Muscle of leg (tissue), 11 donors: Measurements from ENCODE around the gene ZNF580. TPM values are rescaled to one million over a fixed set of nuclear protein-coding genes. Genes with fewer than 3 reads are reported as not detected.

Experiments used
- DNase-seq: peaks from one replicate; pipeline ENCODE4 v3.0.0; 2013
- H3K27ac ChIP-seq: one replicate; pipeline ENCODE4 v1.5.1; 2013; ENCODE audit warnings: mild to moderate bottlenecking, low read length, control low read depth
- H3K27me3 ChIP-seq: one replicate; pipeline ENCODE4 v1.6.1; 2013; ENCODE audit warnings: low read length; ENCODE audit not compliant: control insufficient read depth, insufficient read depth
- H3K36me3 ChIP-seq: one replicate; pipeline ENCODE4 v1.6.1; 2013; ENCODE audit warnings: low read length; ENCODE audit not compliant: control insufficient read depth, insufficient read depth
- H3K4me1 ChIP-seq: one replicate; pipeline ENCODE4 v1.6.1; 2013; ENCODE audit warnings: low read length; ENCODE audit not compliant: control insufficient read depth, insufficient read depth
- H3K4me3 ChIP-seq: one replicate; pipeline ENCODE4 v1.5.1; 2013; ENCODE audit warnings: low read length, control low read depth
- H3K9me3 ChIP-seq: replicated peaks from 2 replicates; pipeline ENCODE4 v1.6.1; 2013; ENCODE audit warnings: low read depth, low read length; ENCODE audit not compliant: control insufficient read depth
- WGBS: methylation state at CpG from one replicate; pipeline ENCODE4 v1.1.5; 2013; ENCODE audit warnings: missing lambda C conversion rate; ENCODE audit not compliant: insufficient coverage; 5-methylcytosine and 5-hydroxymethylcytosine counted together
- polyA plus RNA-seq, 8 donors: library from polyadenylated mRNA; unstranded; fragments of 120-200 nt; gene quantifications; one replicate each; pipeline versions ENCODE4 v1.2.1 to v1.2.3, GENCODE V29; 2013; ENCODE audit warnings: inconsistent platforms in 1 of 8, low replicate concordance in 1 of 8; ENCODE audit not compliant: insufficient read length in 8 of 8, insufficient read depth in 1 of 8
- total RNA-seq: library from RNA; stranded (reverse); fragments of 120-200 nt; gene quantifications from one replicate; pipeline ENCODE4 v1.2.4, GENCODE V29; 2013

ZNF580 gene
- total and polyA plus RNA-seq, 9 donors = 5.6 to 28.5 (median 23.3) TPM

GRCh38 chr19:55659822-55660221 is 19.0 kb downstream of the ZNF580 start:
- Histone ChIP-seq H3K27me3 (no peaks in the 10 kb centered on the region), H3K9me3 (no peaks in the 10 kb centered on the region), H3K36me3 (peaks cover 70% of the 10 kb centered on the region), H3K27ac (no peak overlapping the region), H3K4me3 (no peak overlapping the region), H3K4me1 (peaks cover 25% of the 10 kb centered on the region)
- WGBS = 86% methylated on average over 3 of the region's 9 CpGs
- no peak for DNase-seq

- no peak for DNase-seq
- H3K9me3 ChIP-seq = no peaks in the 10 kb centered on the region
- 87% methylated on average over 6 of the region's 12 CpGs for WGBS
- H3K27ac ChIP-seq = no peak overlapping the region
- H3K4me1 ChIP-seq = peaks cover 25% of the 10 kb centered on the region
- no peak overlapping the region for H3K4me3 ChIP-seq
- peaks cover 73% of the 10 kb centered on the region for H3K36me3 ChIP-seq
- no peaks in the 10 kb centered on the region for H3K27me3 ChIP-seq
Observed at GRCh38 chr19:55660404-55660803, 19.6 kb downstream of the ZNF580 start.

DNA sequence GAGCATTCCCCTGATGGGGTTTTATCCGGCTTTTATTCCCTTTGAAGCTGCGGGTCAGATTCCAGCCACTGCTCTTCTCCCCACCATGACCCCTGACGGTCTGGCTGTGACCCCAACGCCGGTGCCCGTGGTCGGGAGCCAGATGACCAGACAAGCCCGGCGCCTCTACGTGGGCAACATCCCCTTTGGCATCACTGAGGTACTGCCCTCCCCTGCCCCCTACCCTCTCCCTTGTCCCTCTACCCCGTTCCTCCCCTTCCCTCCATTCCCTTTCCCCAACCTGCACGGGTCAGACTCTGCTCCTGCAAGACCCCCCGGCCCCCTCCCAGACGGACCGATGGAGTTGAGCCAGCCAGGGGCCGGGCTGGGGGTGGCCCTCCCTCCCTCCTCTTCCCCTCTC is 20.2 kb downstream of the ZNF580 start:
- no peak for DNase-seq
- no peak overlapping the region for H3K27ac ChIP-seq
- H3K36me3 ChIP-seq = peaks cover 76% of the 10 kb centered on the region
- H3K4me1 ChIP-seq = peaks cover 22% of the 10 kb centered on the region
- H3K4me3 ChIP-seq = no peak overlapping the region
- WGBS = 70% methylated on average over 15 of the region's 16 CpGs
- H3K9me3 ChIP-seq = no peaks in the 10 kb centered on the region
- no peaks in the 10 kb centered on the region for H3K27me3 ChIP-seq

DNA sequence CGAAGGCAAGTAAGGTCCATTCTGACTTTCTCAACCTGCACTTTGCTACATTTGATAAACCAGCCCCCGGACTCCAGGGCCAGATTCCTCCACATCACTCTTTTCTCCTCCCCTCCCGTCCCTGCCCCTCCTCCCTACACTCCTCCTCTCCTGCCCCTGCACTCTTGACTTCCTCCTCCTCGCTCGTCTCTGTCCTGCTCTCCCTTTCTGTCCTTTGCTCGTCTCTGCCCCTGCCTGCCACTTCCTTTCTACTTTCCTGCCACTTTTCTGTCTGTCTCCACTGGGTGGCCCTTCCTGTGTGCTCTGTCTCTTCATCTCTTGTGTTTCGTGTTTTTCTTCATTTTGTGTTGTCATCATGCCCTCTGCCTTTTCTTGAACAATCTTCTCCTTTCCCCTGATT is 21.0 kb downstream of the ZNF580 start:
- H3K27me3 ChIP-seq = no peaks in the 10 kb centered on the region
- H3K36me3 ChIP-seq = peaks cover 79% of the 10 kb centered on the region
- H3K27ac ChIP-seq = no peak overlapping the region
- H3K4me1 ChIP-seq = peaks cover 14% of the 10 kb centered on the region
- WGBS = 62% methylated on average over 7 of the region's 7 CpGs
- no peak for DNase-seq
- no peak overlapping the region for H3K4me3 ChIP-seq
- no peaks in the 10 kb centered on the region for H3K9me3 ChIP-seq

DNA sequence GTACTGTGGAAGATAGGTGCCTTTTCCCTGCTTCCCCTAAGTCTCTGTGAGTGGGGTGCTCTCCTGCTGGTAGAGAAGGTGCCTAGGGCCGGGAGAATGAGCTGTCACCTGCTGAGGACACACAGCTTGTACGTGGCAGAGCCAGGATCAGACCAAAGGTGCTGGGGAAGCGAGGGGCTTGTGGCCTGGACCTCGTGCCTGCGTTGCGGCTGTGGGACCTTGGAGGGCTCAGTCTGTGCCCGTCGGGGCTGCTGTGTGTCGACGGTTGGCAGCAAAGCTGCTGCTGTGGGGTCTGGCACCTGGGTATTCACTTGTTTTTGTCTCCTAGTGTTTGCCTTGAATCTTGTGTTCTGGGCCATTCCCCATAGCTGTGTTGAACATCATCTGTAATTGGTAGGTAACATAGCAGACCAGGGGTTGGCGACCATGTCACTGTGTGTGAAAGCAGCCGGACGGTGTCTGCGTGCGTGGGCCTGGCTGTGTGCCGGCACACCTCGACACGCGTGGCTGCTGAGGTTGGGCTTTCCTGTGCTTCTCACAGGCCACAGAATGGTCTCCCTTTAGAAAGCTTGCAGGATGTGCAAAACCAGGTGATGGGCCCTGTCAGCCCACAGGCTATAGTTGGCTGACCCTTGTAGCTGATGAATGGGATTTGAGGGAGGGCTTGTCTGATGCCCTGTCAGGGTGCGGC is 23.2 kb downstream of the ZNF580 start:
- no peaks in the 10 kb centered on the region for H3K27me3 ChIP-seq
- WGBS = 87% methylated on average over 20 of the region's 20 CpGs

DNA sequence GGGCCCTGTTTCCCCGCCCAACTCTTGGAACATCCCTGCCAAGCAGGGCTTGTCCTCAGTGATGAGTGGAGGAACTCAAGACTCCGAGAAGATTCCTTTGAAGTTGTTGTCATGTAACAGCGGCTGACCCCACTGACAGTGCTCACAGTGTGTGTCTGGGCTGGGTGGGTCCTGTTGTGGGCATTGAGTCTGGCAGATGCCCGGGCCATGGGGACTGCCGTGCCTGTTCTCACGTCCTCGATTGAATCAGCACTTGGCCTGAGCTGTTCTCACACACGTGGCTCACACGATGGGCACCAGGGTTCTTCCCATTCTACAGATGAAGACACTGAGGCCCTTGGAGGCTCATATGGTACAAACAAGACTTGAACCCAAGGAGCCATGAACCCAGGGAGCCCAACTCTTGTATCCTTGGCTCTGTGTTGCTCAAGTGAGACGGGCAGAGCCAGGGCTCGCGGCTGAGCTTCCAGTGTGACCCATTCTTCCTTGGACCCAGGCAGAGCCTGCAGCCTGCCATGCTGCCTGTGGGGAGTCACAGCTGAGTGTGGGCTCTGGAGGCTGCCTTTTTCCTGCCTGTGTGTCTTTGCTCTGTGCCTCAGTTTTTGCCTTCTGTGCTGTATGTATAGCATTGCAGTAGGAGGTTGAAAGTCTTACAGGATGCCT is 25.7 kb downstream of the ZNF580 start:
- Histone ChIP-seq H3K27ac (no peak overlapping the region), H3K4me3 (no peak overlapping the region), H3K9me3 (no peaks in the 10 kb centered on the region), H3K4me1 (peaks cover 4% of the 10 kb centered on the region), H3K27me3 (no peaks in the 10 kb centered on the region), H3K36me3 (peaks cover 85% of the 10 kb centered on the region)
- WGBS = 84% methylated on average over 11 of the region's 12 CpGs
- DNase-seq = no peak

More for the DNA sequence above, 23.2 kb downstream of the ZNF580 start:
- no peak for DNase-seq
- no peaks in the 10 kb centered on the region for H3K9me3 ChIP-seq
- peaks cover 89% of the 10 kb centered on the region for H3K36me3 ChIP-seq
- H3K4me3 ChIP-seq = no peak overlapping the region
- no peak overlapping the region for H3K27ac ChIP-seq
- no peaks in the 10 kb centered on the region for H3K4me1 ChIP-seq

DNA sequence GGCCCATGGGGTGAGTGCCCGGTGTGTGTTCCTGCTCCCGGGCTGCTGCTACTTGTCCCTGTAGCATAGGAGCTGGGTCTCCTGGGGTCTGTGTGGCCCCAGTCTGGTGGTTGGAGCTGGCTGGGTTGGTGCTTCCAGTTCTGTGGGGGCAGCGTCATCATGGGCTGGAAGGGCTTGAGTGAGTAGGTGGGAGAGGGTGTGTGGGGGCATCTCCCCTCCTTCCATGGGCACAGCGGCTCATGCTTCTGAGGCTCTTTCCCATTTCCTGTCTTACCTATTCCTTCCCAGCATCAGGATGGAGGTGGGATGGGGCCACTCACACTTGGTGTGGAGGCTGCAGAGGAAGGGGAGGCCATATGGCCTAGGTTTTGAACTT is 26.2 kb downstream of the ZNF580 start:
- DNase-seq = no peak
- peaks cover 80% of the 10 kb centered on the region for H3K36me3 ChIP-seq
- H3K27ac ChIP-seq = no peak overlapping the region
- peaks cover 4% of the 10 kb centered on the region for H3K4me1 ChIP-seq
- WGBS = 100% methylated on average over 2 of the region's 4 CpGs
- no peaks in the 10 kb centered on the region for H3K27me3 ChIP-seq
- H3K4me3 ChIP-seq = no peak overlapping the region
- no peaks in the 10 kb centered on the region for H3K9me3 ChIP-seq

DNA sequence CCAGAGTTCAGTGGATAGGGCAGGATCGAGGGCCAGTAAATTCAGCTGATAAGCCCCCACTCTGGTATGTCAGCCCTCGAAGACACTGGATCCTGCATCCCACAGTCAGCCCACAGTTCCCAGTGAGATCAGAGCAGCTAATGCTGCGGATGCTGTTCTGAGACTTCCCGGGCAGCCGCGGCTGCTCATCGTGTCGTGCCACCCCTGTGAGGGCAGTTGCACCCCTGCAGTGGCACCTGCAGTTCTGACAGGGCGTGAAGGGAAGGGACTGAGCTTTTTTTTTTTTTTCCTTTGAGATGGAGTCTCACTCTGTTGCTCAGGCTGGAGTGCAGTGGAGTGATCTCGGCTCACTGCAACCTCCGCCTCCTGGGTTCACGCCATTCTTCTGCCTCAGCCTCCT is 26.7 kb downstream of the ZNF580 start:
- Histone ChIP-seq H3K27ac (no peak overlapping the region), H3K4me1 (peaks cover 4% of the 10 kb centered on the region), H3K27me3 (no peaks in the 10 kb centered on the region), H3K36me3 (peaks cover 79% of the 10 kb centered on the region), H3K9me3 (no peaks in the 10 kb centered on the region), H3K4me3 (no peak overlapping the region)
- WGBS = 81% methylated on average over 4 of the region's 12 CpGs
- no peak for DNase-seq

DNA sequence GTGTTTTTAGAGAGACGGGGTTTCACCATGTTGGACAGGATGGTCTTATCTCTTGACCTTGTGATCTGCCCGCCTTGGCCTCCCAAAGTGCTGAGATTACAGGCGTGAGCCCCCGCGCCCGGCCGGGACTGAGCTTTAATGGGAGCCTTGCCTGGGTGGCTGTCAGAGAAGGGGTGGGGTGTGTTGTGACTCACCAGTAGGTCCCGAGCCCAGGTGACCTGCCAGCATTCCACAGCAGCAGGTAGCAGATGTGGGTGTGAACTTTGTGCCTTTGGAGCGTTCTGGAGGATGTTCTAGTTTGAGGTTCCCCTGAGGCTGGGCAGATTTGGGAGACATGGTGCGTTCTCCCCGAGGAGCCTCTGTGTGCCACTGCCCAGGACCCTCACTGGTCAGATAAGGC is 27.2 kb downstream of the ZNF580 start:
- no peak for DNase-seq
- Histone ChIP-seq H3K4me1 (peaks cover 4% of the 10 kb centered on the region), H3K27ac (no peak overlapping the region), H3K9me3 (no peaks in the 10 kb centered on the region), H3K36me3 (peaks cover 75% of the 10 kb centered on the region), H3K27me3 (no peaks in the 10 kb centered on the region), H3K4me3 (no peak overlapping the region)
- WGBS = 90% methylated on average over 11 of the region's 11 CpGs

GRCh38 chr19:55668603-55669348 is 28.0 kb downstream of the ZNF580 start:
- Histone ChIP-seq H3K9me3 (no peaks in the 10 kb centered on the region), H3K27me3 (no peaks in the 10 kb centered on the region), H3K27ac (no peak overlapping the region), H3K4me1 (peaks cover 4% of the 10 kb centered on the region), H3K36me3 (peaks cover 72% of the 10 kb centered on the region), H3K4me3 (no peak overlapping the region)
- no peak for DNase-seq
- 86% methylated on average over 23 of the region's 30 CpGs for WGBS
